Measurements from ENCODE around the gene CDK15. TPM values are rescaled to one million over a fixed set of nuclear protein-coding genes. Genes with fewer than 3 reads are reported as not detected.

CDK15 gene
- total and polyA plus RNA-seq, 2 experiments from 2014 or later = 0.27 TPM; not detected in 1

DNA sequence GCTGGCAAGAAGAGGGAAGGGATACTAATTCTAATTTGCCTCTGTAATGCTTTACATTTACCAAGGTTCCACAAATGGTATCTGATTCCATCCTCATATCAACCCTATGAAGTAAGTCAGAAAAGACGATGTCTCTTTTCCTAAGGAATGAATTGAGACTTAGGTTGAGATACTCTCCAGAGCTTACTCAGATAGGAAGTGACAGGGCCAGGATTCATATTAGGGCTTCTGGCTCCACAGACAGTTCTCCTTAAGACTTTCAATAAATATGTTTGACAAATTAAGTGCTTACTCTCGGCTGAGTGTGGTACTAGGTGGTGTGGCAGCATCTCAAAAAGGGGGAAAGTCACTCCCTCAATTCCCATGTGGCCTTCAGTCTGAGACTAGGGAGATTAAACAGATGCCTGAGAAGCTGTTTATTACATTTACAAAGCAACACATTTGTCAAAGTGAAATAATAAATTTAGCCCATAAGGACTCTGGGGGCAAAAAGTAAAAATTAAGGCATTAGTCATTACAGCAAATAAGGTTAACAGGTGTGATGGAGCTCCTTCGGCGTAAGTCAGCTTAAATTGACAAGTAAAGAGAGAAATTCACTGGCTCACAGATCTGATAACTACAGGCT lies 14.2 kb downstream of the CDK15 start:
- H3K36me3 ChIP-seq (ENCODE audit: insufficient read depth) = no peaks in the 10 kb centered on the region
- no peak overlapping the region for H3K27ac Mint-ChIP-seq
- ATAC-seq = no peak
- no peaks in the 10 kb centered on the region for H3K79me2 ChIP-seq (replicated peaks; ENCODE audit: insufficient read depth)
- H3K27ac ChIP-seq (ENCODE audit: low read depth) = no peak overlapping the region
- no peak overlapping the region for H3K4me3 ChIP-seq
- H3K4me3 Mint-ChIP-seq = no peak overlapping the region
- H4K20me1 ChIP-seq (replicated peaks; ENCODE audit: insufficient read depth) = no peaks in the 10 kb centered on the region
- no peaks in the 10 kb centered on the region for H3K27me3 ChIP-seq (ENCODE audit: insufficient read depth)
- no peak for DNase-seq (ENCODE audit: low spot score)
- no peak overlapping the region for H3K4me2 ChIP-seq
- H3K4me1 ChIP-seq (ENCODE audit: insufficient read depth) = no peaks in the 10 kb centered on the region
- TF ChIP-seq, protein P1, sequence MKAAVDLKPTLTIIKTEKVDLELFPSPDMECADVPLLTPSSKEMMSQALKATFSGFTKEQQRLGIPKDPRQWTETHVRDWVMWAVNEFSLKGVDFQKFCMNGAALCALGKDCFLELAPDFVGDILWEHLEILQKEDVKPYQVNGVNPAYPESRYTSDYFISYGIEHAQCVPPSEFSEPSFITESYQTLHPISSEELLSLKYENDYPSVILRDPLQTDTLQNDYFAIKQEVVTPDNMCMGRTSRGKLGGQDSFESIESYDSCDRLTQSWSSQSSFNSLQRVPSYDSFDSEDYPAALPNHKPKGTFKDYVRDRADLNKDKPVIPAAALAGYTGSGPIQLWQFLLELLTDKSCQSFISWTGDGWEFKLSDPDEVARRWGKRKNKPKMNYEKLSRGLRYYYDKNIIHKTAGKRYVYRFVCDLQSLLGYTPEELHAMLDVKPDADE (IDR thresholded peaks at IDR 0.05) = no peak
- TF ChIP-seq, protein P2, sequence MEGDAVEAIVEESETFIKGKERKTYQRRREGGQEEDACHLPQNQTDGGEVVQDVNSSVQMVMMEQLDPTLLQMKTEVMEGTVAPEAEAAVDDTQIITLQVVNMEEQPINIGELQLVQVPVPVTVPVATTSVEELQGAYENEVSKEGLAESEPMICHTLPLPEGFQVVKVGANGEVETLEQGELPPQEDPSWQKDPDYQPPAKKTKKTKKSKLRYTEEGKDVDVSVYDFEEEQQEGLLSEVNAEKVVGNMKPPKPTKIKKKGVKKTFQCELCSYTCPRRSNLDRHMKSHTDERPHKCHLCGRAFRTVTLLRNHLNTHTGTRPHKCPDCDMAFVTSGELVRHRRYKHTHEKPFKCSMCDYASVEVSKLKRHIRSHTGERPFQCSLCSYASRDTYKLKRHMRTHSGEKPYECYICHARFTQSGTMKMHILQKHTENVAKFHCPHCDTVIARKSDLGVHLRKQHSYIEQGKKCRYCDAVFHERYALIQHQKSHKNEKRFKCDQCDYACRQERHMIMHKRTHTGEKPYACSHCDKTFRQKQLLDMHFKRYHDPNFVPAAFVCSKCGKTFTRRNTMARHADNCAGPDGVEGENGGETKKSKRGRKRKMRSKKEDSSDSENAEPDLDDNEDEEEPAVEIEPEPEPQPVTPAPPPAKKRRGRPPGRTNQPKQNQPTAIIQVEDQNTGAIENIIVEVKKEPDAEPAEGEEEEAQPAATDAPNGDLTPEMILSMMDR (conservative IDR thresholded peaks at IDR 0.05; ENCODE audit: low read depth in 2 of 2) = no peak
- TF ChIP-seq, protein P3, sequence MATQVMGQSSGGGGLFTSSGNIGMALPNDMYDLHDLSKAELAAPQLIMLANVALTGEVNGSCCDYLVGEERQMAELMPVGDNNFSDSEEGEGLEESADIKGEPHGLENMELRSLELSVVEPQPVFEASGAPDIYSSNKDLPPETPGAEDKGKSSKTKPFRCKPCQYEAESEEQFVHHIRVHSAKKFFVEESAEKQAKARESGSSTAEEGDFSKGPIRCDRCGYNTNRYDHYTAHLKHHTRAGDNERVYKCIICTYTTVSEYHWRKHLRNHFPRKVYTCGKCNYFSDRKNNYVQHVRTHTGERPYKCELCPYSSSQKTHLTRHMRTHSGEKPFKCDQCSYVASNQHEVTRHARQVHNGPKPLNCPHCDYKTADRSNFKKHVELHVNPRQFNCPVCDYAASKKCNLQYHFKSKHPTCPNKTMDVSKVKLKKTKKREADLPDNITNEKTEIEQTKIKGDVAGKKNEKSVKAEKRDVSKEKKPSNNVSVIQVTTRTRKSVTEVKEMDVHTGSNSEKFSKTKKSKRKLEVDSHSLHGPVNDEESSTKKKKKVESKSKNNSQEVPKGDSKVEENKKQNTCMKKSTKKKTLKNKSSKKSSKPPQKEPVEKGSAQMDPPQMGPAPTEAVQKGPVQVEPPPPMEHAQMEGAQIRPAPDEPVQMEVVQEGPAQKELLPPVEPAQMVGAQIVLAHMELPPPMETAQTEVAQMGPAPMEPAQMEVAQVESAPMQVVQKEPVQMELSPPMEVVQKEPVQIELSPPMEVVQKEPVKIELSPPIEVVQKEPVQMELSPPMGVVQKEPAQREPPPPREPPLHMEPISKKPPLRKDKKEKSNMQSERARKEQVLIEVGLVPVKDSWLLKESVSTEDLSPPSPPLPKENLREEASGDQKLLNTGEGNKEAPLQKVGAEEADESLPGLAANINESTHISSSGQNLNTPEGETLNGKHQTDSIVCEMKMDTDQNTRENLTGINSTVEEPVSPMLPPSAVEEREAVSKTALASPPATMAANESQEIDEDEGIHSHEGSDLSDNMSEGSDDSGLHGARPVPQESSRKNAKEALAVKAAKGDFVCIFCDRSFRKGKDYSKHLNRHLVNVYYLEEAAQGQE (IDR thresholded peaks at IDR 0.05; ENCODE audit: unreplicated experiment) = no peak
- TF ChIP-seq EZH2 (IDR thresholded peaks at IDR 0.05; ENCODE audit: low read depth, unreplicated experiment) = no peak
- TF ChIP-seq POLR2AphosphoS5 (IDR thresholded peaks at IDR 0.05; ENCODE audit: low read depth) = no peak
- no peak for TF ChIP-seq EZH2phosphoT487 (IDR thresholded peaks at IDR 0.05; ENCODE audit: unreplicated experiment)
- TF ChIP-seq JUNB (IDR thresholded peaks at IDR 0.05; ENCODE audit: unreplicated experiment) = no peak
- no peak for TF ChIP-seq STAT1 (IDR thresholded peaks at IDR 0.05; ENCODE audit: unreplicated experiment)
- no peak for TF ChIP-seq ZNF114 (CRISPR knock-in tag; IDR thresholded peaks at IDR 0.05)
- TF ChIP-seq CREB1 (CRISPR knock-in tag; IDR thresholded peaks at IDR 0.05; ENCODE audit: low read depth) = no peak
- TF ChIP-seq NANOG (IDR thresholded peaks at IDR 0.05; ENCODE audit: borderline replicate concordance) = no peak
- TF ChIP-seq, protein P4, sequence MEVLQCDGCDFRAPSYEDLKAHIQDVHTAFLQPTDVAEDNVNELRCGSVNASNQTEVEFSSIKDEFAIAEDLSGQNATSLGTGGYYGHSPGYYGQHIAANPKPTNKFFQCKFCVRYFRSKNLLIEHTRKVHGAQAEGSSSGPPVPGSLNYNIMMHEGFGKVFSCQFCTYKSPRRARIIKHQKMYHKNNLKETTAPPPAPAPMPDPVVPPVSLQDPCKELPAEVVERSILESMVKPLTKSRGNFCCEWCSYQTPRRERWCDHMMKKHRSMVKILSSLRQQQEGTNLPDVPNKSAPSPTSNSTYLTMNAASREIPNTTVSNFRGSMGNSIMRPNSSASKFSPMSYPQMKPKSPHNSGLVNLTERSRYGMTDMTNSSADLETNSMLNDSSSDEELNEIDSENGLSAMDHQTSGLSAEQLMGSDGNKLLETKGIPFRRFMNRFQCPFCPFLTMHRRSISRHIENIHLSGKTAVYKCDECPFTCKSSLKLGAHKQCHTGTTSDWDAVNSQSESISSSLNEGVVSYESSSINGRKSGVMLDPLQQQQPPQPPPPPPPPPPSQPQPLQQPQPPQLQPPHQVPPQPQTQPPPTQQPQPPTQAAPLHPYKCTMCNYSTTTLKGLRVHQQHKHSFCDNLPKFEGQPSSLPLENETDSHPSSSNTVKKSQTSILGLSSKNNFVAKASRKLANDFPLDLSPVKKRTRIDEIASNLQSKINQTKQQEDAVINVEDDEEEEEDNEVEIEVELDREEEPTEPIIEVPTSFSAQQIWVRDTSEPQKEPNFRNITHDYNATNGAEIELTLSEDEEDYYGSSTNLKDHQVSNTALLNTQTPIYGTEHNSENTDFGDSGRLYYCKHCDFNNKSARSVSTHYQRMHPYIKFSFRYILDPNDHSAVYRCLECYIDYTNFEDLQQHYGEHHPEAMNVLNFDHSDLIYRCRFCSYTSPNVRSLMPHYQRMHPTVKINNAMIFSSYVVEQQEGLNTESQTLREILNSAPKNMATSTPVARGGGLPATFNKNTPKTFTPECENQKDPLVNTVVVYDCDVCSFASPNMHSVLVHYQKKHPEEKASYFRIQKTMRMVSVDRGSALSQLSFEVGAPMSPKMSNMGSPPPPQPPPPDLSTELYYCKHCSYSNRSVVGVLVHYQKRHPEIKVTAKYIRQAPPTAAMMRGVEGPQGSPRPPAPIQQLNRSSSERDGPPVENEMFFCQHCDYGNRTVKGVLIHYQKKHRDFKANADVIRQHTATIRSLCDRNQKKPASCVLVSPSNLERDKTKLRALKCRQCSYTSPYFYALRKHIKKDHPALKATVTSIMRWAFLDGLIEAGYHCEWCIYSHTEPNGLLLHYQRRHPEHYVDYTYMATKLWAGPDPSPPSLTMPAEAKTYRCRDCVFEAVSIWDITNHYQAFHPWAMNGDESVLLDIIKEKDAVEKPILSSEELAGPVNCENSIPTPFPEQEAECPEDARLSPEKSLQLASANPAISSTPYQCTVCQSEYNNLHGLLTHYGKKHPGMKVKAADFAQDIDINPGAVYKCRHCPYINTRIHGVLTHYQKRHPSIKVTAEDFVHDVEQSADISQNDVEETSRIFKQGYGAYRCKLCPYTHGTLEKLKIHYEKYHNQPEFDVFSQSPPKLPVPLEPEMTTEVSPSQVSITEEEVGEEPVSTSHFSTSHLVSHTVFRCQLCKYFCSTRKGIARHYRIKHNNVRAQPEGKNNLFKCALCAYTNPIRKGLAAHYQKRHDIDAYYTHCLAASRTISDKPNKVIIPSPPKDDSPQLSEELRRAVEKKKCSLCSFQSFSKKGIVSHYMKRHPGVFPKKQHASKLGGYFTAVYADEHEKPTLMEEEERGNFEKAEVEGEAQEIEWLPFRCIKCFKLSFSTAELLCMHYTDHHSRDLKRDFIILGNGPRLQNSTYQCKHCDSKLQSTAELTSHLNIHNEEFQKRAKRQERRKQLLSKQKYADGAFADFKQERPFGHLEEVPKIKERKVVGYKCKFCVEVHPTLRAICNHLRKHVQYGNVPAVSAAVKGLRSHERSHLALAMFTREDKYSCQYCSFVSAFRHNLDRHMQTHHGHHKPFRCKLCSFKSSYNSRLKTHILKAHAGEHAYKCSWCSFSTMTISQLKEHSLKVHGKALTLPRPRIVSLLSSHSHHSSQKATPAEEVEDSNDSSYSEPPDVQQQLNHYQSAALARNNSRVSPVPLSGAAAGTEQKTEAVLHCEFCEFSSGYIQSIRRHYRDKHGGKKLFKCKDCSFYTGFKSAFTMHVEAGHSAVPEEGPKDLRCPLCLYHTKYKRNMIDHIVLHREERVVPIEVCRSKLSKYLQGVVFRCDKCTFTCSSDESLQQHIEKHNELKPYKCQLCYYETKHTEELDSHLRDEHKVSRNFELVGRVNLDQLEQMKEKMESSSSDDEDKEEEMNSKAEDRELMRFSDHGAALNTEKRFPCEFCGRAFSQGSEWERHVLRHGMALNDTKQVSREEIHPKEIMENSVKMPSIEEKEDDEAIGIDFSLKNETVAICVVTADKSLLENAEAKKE (CRISPR knock-in tag; IDR thresholded peaks at IDR 0.05) = no peak
- no peak for TF ChIP-seq ZNF331 (CRISPR knock-in tag; IDR thresholded peaks at IDR 0.05; ENCODE audit: low read depth)
- no peaks in the 10 kb centered on the region for H3K27me3 Mint-ChIP-seq (ENCODE audit: insufficient read depth, low read depth, poor library complexity)
- no peak overlapping the region for H2AFZ ChIP-seq
- no peaks in the 10 kb centered on the region for H3F3A ChIP-seq (replicated peaks; ENCODE audit: low read depth)
- H3K9me2 ChIP-seq (ENCODE audit: insufficient read depth) = peaks cover 6% of the 10 kb centered on the region; the same call in 1 of the 2 replicates
- peaks cover 6% of the 10 kb centered on the region; the same call in 1 of the 3 replicates for H3K36me3 Mint-ChIP-seq (ENCODE audit: low read depth)
- H3K9me3 Mint-ChIP-seq = peaks cover 17% of the 10 kb centered on the region; the same call in 2 of the 3 replicates
- no peaks in the 10 kb centered on the region for H3K4me1 Mint-ChIP-seq
